HCT116 (cell line): ENCODE results near the gene ITPR2. TPM values are rescaled to one million over a fixed set of nuclear protein-coding genes. Genes with fewer than 3 reads are reported as not detected.

Experiments
- ATAC-seq: fragments of 200-7000 bp; cut with Tn5 transposase; 2 replicates; pipeline ENCODE4 v1.9.1; 2020; ENCODE audit warnings: mild to moderate bottlenecking, moderate library complexity
- BruUV-seq: library from RNA; stranded (reverse); fragments of 400-500 nt; replicated peaks from 2 replicates; lab custom pipeline; 2021; lab: Mats Ljungman, UMichigan
- CTCF ChIA-PET: fragments of 300-600 bp; sonication (Branson Sonifier 250); formaldehyde crosslinking; loops from one replicate; lab custom pipeline; 2021; ENCODE audit warnings: antibody characterized with exemption; lab: Charles Lee
- POLR2A ChIA-PET: fragments of 300-600, 350-600 bp; sonication (Branson Sonifier 250); formaldehyde crosslinking; loops from one replicate; lab custom pipeline; 2021; ENCODE audit warnings: antibody characterized with exemption; lab: Charles Lee
- RAD21 ChIA-PET, 2 experiments: fragments of 300-600 bp; sonication (Branson Sonifier 250); formaldehyde crosslinking; loops; one replicate each; lab custom pipeline; 2023; ENCODE audit warnings: low total read pairs in 2 of 2; ENCODE audit not compliant: uncharacterized antibody in 2 of 2, unreplicated experiment in 2 of 2, low non-redundant PET in 1 of 2; lab: Charles Lee
- DNase-seq: peaks from one replicate; pipeline ENCODE4 v3.0.0-alpha.2; 2010; ENCODE audit warnings: low read depth, low spot score
- H2AFZ ChIP-seq: fragments of 200-600 bp; shearing (Covaris generic), sonication (generic); 2 replicates; pipeline ENCODE4 v1.6.1; 2017; ENCODE audit warnings: low read depth, mixed run types, mixed read lengths, antibody characterized with exemption, low read length; ENCODE audit not compliant: poor library complexity, severe bottlenecking
- H3K27ac ChIP-seq: 2 replicates; pipeline ENCODE4 v1.5.1; 2012; ENCODE audit warnings: low read depth, low read length
- H3K27me3 ChIP-seq: fragments of 200-600 bp; sonication (generic); 2 replicates; pipeline ENCODE4 v1.6.1; 2016; ENCODE audit warnings: mixed run types, low read length, mixed read lengths; ENCODE audit not compliant: insufficient read depth
- H3K36me3 ChIP-seq, 2 experiments: fragments of 200-500 bp in 1 of 2; fragments of 200-600 bp in 1 of 2; sonication (Bioruptor generic) in 1 of 2; sonication (generic) in 1 of 2; 2 replicates each; pipeline versions ENCODE4 v1.5.1 to v1.6.1; 2014 to 2016; ENCODE audit warnings: low read length in 2 of 2, inconsistent platforms in 1 of 2, mixed read lengths in 1 of 2, mixed run types in 1 of 2; ENCODE audit not compliant: insufficient read depth in 2 of 2, control insufficient read depth in 1 of 2
- H3K4me1 ChIP-seq, 2 experiments: fragments of 200-600 bp in 1 of 2; sonication (generic) in 1 of 2; 2 replicates each; pipeline versions ENCODE4 v1.5.1 to v1.6.1; 2012 to 2017; ENCODE audit warnings: low read length in 2 of 2, inconsistent platforms in 1 of 2, mild to moderate bottlenecking in 1 of 2, mixed read lengths in 1 of 2, mixed run types in 1 of 2, moderate library complexity in 1 of 2; ENCODE audit not compliant: insufficient read depth in 2 of 2, control insufficient read depth in 1 of 2
- H3K4me2 ChIP-seq: fragments of 200-600 bp; sonication (generic); 2 replicates; pipeline ENCODE4 v1.6.1; 2017; ENCODE audit warnings: mixed run types, low read length, mixed read lengths
- H3K4me3 ChIP-seq, 2 experiments: fragments of 200-600 bp in 1 of 2; sonication (generic) in 1 of 2; replicated peaks in 1 of 2; 2 replicates each; pipeline ENCODE4 v1.5.1; 2011 to 2016; ENCODE audit warnings: low read length in 2 of 2, control low read depth in 1 of 2, low read depth in 1 of 2, mild to moderate bottlenecking in 1 of 2, mixed read lengths in 1 of 2, mixed run types in 1 of 2
- H3K79me2 ChIP-seq: fragments of 200-600 bp; sonication (generic); 2 replicates; pipeline ENCODE4 v1.6.1; 2017; ENCODE audit warnings: mild to moderate bottlenecking, mixed run types, low read length, moderate library complexity, mixed read lengths; ENCODE audit not compliant: insufficient read depth
- H3K9ac ChIP-seq: fragments of 200-600 bp; sonication (generic); 2 replicates; pipeline ENCODE4 v1.6.1; 2016; ENCODE audit warnings: low read length, mixed read lengths
- H3K9me2 ChIP-seq: fragments of 200-600 bp; sonication (generic), shearing (Covaris generic); 2 replicates; pipeline ENCODE4 v1.6.1; 2017; ENCODE audit warnings: mixed run types, mild to moderate bottlenecking, moderate library complexity; ENCODE audit not compliant: insufficient read depth
- H3K9me3 ChIP-seq, 2 experiments: fragments of 200-500 bp in 1 of 2; fragments of 200-600 bp in 1 of 2; sonication (Bioruptor generic) in 1 of 2; sonication (generic) in 1 of 2; 2 replicates each; pipeline ENCODE4 v1.6.1; 2014 to 2017; ENCODE audit warnings: low read length in 2 of 2, mixed read lengths in 2 of 2, inconsistent platforms in 1 of 2, low read depth in 1 of 2, mild to moderate bottlenecking in 1 of 2, mixed run types in 1 of 2, moderate library complexity in 1 of 2; ENCODE audit not compliant: control insufficient read depth in 1 of 2, insufficient read depth in 1 of 2
- H4K20me1 ChIP-seq: fragments of 200-600 bp; sonication (generic), shearing (Covaris generic); 2 replicates; pipeline ENCODE4 v1.6.1; 2017; ENCODE audit warnings: mixed run types, mild to moderate bottlenecking, moderate library complexity; ENCODE audit not compliant: insufficient read depth
- ATF3 ChIP-seq: IDR thresholded peaks from 2 replicates; pipeline ENCODE4 v1.6.1; 2012
- CBX3 ChIP-seq: IDR thresholded peaks from 2 replicates; pipeline ENCODE4 v1.6.1; 2012; ENCODE audit warnings: low read depth
- EGR1 ChIP-seq: IDR thresholded peaks from 2 replicates; pipeline ENCODE4 v1.6.1; 2012; ENCODE audit warnings: low read depth
- ELF1 ChIP-seq: IDR thresholded peaks from 2 replicates; pipeline ENCODE4 v1.6.1; 2012; ENCODE audit warnings: low read depth, borderline replicate concordance
- FOSL1 ChIP-seq: IDR thresholded peaks from 2 replicates; pipeline ENCODE4 v1.6.1; 2012; ENCODE audit warnings: low read depth
- JUND ChIP-seq: IDR thresholded peaks from 2 replicates; pipeline ENCODE4 v1.6.1; 2012
- RAD21 ChIP-seq: IDR thresholded peaks from 2 replicates; pipeline ENCODE4 v1.6.1; 2012; ENCODE audit warnings: low read depth, mild to moderate bottlenecking
- SIN3A ChIP-seq: IDR thresholded peaks from 2 replicates; pipeline ENCODE4 v1.6.1; 2012; ENCODE audit warnings: low read depth
- SP1 ChIP-seq: IDR thresholded peaks from 2 replicates; pipeline ENCODE4 v1.6.1; 2012; ENCODE audit warnings: low read depth
- SRF ChIP-seq: IDR thresholded peaks from 2 replicates; pipeline ENCODE4 v1.6.1; 2012; ENCODE audit warnings: low read depth
- TCF7L2 ChIP-seq: IDR thresholded peaks from 2 replicates; pipeline ENCODE4 v1.7.0; 2011; ENCODE audit warnings: borderline replicate concordance, inconsistent platforms; ENCODE audit not compliant: insufficient read depth, insufficient read length; ENCODE audit errors: extremely low read depth
- ZNF274 ChIP-seq: fragments of 200-500 bp; sonication (Bioruptor generic); IDR thresholded peaks from 2 replicates; pipeline ENCODE4 v1.6.1; 2014; ENCODE audit warnings: mild to moderate bottlenecking, low read depth, low read length, inconsistent platforms
- intact Hi-C: fragments of 100-400 bp; cut with micrococcal nuclease; formaldehyde crosslinking; loops from 2 replicates; pipeline ENCODE4 v1.10.0; 2022
- total RNA-seq: library from RNA; stranded (reverse); gene quantifications from one replicate; pipeline ENCODE4 v1.2.1, GENCODE V29; 2021; ENCODE audit not compliant: unreplicated experiment
- TF ChIP-seq, protein P1 (sequence below): IDR thresholded peaks from 2 replicates; pipeline ENCODE4 v1.6.1; 2011; ENCODE audit warnings: mild to moderate bottlenecking, low read length, moderate library complexity; ENCODE audit not compliant: insufficient replicate concordance; ENCODE audit errors: extremely low read depth
- TF ChIP-seq, protein P2 (sequence below), 3 experiments: fragments of 200-600 bp in 1 of 3; sonication (generic) in 1 of 3; IDR thresholded peaks in 2 of 3; conservative IDR thresholded peaks in 1 of 3; 2 replicates each; pipeline ENCODE4 v1.5.1; 2012 to 2017; ENCODE audit warnings: low read depth in 2 of 3, low read length in 2 of 3, antibody characterized with exemption in 1 of 3, borderline replicate concordance in 1 of 3, control low read depth in 1 of 3, mild to moderate bottlenecking in 1 of 3, mixed read lengths in 1 of 3, mixed run types in 1 of 3, moderate library complexity in 1 of 3; ENCODE audit not compliant: insufficient read depth in 1 of 3

The ITPR2 gene
- total RNA-seq, 1 experiment from 2014 or later: 6.5 TPM

DNA sequence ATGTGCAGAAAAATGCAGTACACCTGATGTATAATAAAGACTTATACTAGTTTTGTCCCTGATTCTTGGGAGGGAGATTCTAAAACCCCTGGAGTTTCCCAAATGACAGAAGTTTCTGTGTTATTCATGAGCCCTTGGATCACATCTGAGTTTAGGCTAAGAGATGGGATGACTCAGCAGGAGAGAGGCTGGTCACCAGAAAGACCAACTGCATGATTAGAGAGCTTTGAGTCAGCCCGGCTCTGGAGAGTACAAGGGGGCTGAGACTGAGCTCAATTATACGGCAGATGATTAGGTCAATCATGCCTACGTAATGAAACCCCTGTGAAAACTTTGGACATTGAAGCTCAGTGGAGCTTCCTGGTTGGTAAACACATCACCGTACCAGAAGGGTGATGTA is 463.4 kb downstream of the ITPR2 start (continued):
- TF ChIP-seq, protein P1, sequence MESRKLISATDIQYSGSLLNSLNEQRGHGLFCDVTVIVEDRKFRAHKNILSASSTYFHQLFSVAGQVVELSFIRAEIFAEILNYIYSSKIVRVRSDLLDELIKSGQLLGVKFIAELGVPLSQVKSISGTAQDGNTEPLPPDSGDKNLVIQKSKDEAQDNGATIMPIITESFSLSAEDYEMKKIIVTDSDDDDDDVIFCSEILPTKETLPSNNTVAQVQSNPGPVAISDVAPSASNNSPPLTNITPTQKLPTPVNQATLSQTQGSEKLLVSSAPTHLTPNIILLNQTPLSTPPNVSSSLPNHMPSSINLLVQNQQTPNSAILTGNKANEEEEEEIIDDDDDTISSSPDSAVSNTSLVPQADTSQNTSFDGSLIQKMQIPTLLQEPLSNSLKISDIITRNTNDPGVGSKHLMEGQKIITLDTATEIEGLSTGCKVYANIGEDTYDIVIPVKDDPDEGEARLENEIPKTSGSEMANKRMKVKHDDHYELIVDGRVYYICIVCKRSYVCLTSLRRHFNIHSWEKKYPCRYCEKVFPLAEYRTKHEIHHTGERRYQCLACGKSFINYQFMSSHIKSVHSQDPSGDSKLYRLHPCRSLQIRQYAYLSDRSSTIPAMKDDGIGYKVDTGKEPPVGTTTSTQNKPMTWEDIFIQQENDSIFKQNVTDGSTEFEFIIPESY: no peak

DNA sequence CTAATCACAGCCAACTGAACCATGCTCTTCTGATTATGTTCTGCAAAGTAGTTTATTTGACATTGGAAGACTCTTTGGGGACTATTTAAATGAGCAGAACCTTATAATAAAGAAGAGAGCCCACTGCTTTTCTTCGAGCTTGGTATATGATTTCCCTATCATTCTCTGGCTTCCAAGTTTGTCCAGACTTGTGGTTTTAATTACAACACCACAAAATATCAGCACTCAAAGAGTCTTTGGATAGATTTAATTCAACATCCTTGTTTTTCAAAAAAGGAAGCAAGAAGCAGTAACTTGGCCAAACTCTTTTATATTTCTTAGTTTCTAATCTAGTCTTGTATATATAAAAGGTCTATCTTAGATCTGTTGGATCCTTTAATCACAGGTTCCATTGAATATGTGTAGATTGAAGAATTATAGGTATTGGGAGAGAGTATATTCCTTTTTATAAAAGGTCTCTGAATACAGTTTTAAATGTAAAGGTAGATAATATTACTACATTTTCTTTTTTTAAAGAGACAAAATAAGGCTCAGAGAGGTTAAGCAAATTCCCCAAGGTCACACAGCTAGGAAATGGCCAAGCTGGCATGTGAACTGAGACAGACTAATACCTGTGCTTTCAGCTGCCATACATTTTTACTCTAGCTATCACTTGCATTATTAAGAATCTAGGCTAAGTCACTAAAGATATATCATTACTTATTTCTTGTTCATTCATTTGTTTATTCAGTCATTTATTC is 464.8 kb downstream of the ITPR2 start:
- RAD21 ChIA-PET: no interaction called here

More for the DNA sequence above, 464.8 kb downstream of the ITPR2 start:
- H3K9ac ChIP-seq: no peak overlapping the region
- DNase-seq (no peak), ATAC-seq (no peak)
- H3K4me2 ChIP-seq: no peak overlapping the region
- CTCF ChIA-PET: no interaction called here
- no peak overlapping the region for H3K27ac ChIP-seq
- intact Hi-C loops: no loop called here
- no peaks in the 10 kb centered on the region for H3K36me3 ChIP-seq
- H3K9me2 ChIP-seq: no peaks in the 10 kb centered on the region
- H3K79me2 ChIP-seq: no peaks in the 10 kb centered on the region
- no peak for TF ChIP-seq CBX3
- no peak for TF ChIP-seq SRF
- TF ChIP-seq ATF3: no peak
- no peak for TF ChIP-seq TCF7L2
- TF ChIP-seq ZNF274: no peak
- TF ChIP-seq FOSL1: no peak
- no peak for TF ChIP-seq SP1
- no peak for TF ChIP-seq RAD21
- TF ChIP-seq, protein P2, sequence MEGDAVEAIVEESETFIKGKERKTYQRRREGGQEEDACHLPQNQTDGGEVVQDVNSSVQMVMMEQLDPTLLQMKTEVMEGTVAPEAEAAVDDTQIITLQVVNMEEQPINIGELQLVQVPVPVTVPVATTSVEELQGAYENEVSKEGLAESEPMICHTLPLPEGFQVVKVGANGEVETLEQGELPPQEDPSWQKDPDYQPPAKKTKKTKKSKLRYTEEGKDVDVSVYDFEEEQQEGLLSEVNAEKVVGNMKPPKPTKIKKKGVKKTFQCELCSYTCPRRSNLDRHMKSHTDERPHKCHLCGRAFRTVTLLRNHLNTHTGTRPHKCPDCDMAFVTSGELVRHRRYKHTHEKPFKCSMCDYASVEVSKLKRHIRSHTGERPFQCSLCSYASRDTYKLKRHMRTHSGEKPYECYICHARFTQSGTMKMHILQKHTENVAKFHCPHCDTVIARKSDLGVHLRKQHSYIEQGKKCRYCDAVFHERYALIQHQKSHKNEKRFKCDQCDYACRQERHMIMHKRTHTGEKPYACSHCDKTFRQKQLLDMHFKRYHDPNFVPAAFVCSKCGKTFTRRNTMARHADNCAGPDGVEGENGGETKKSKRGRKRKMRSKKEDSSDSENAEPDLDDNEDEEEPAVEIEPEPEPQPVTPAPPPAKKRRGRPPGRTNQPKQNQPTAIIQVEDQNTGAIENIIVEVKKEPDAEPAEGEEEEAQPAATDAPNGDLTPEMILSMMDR (IDR thresholded peaks at IDR 0.05 in 2 of 3, conservative IDR thresholded peaks at IDR 0.05 in 1 of 3; ENCODE audit: borderline replicate concordance in 1 of 3, insufficient read depth in 1 of 3, low read depth in 2 of 3, low read length in 2 of 3): no peak
- TF ChIP-seq EGR1: no peak
- TF ChIP-seq SIN3A: no peak
- no peak for TF ChIP-seq ELF1
- no peak for TF ChIP-seq JUND
- H2AFZ ChIP-seq: no peak overlapping the region
- no peaks in the 10 kb centered on the region for H3K27me3 ChIP-seq
- no TSS peak for BruUV-seq
- no peaks in the 10 kb centered on the region for H4K20me1 ChIP-seq
- no peaks in the 10 kb centered on the region for H3K9me3 ChIP-seq
- H3K4me1 ChIP-seq: peaks cover 0 to 5% of the 10 kb centered on the region in 2 experiments; a peak in 1 of 4 replicates
- H3K4me3 ChIP-seq: no peak overlapping the region
- POLR2A ChIA-PET: no interaction called here
